Trophoblast cell (in vitro differentiated cells and primary cell): ENCODE measurements around the gene ARID3B.

Source experiments
- DNase-seq, 2 donors: peaks; one replicate each; pipeline ENCODE4 v3.0.0-alpha.2; 2016
- H2AFZ ChIP-seq: 2 replicates; pipeline ENCODE4 v1.6.1; 2013; ENCODE audit warnings: low read length, moderate library complexity, mild to moderate bottlenecking; ENCODE audit not compliant: insufficient read depth, poor library complexity
- H2AK5ac ChIP-seq: 2 replicates; pipeline ENCODE4 v1.6.1; 2013; ENCODE audit warnings: mild to moderate bottlenecking, low read length
- H2BK120ac ChIP-seq: 2 replicates; pipeline ENCODE4 v1.6.1; 2013; ENCODE audit warnings: low read length, mild to moderate bottlenecking, moderate library complexity; ENCODE audit not compliant: insufficient read depth, poor library complexity
- H2BK12ac ChIP-seq: 2 replicates; pipeline ENCODE4 v1.6.1; 2013; ENCODE audit warnings: mild to moderate bottlenecking, low read length, moderate library complexity
- H2BK5ac ChIP-seq: 2 replicates; pipeline ENCODE4 v1.6.1; 2013; ENCODE audit warnings: low read length, low read depth, moderate library complexity, mild to moderate bottlenecking; ENCODE audit not compliant: poor library complexity
- H3K14ac ChIP-seq: 2 replicates; pipeline ENCODE4 v1.6.1; 2013; ENCODE audit warnings: mild to moderate bottlenecking, low read length
- H3K18ac ChIP-seq: 2 replicates; pipeline ENCODE4 v1.6.1; 2013; ENCODE audit warnings: mild to moderate bottlenecking, low read length
- H3K23ac ChIP-seq: 2 replicates; pipeline ENCODE4 v1.6.1; 2013; ENCODE audit warnings: low read length
- H3K27ac ChIP-seq: 2 replicates; pipeline ENCODE4 v1.5.1; 2013; ENCODE audit warnings: low read depth, mild to moderate bottlenecking, inconsistent platforms, low read length, moderate library complexity
- H3K27me3 ChIP-seq: 2 replicates; pipeline ENCODE4 v1.6.1; 2013; ENCODE audit warnings: inconsistent platforms, mild to moderate bottlenecking, low read length, moderate library complexity; ENCODE audit not compliant: insufficient read depth
- H3K36me3 ChIP-seq, 2 experiments: 1 replicate in 1 of 2; 2 replicates in 1 of 2; pipeline ENCODE4 v1.6.1; 2013; ENCODE audit warnings: low read length in 2 of 2, mild to moderate bottlenecking in 2 of 2, moderate library complexity in 1 of 2; ENCODE audit not compliant: insufficient read depth in 2 of 2, control insufficient read depth in 1 of 2
- H3K4ac ChIP-seq: 2 replicates; pipeline ENCODE4 v1.6.1; 2013; ENCODE audit warnings: low read depth, mild to moderate bottlenecking, low read length, moderate library complexity
- H3K4me1 ChIP-seq, 2 experiments: 1 replicate in 1 of 2; 2 replicates in 1 of 2; pipeline ENCODE4 v1.6.1; 2013; ENCODE audit warnings: low read length in 2 of 2, mild to moderate bottlenecking in 2 of 2, moderate library complexity in 1 of 2; ENCODE audit not compliant: insufficient read depth in 2 of 2, control insufficient read depth in 1 of 2
- H3K4me2 ChIP-seq: 2 replicates; pipeline ENCODE4 v1.6.1; 2013; ENCODE audit warnings: inconsistent platforms, mild to moderate bottlenecking, low read length, moderate library complexity
- H3K4me3 ChIP-seq: 2 replicates; pipeline ENCODE4 v1.5.1; 2013; ENCODE audit warnings: mild to moderate bottlenecking, low read depth, low read length, inconsistent platforms
- H3K79me1 ChIP-seq: one replicate; pipeline ENCODE4 v1.6.1; 2013; ENCODE audit warnings: low read length
- H3K79me2 ChIP-seq: 2 replicates; pipeline ENCODE4 v1.6.1; 2013; ENCODE audit warnings: low read length, mild to moderate bottlenecking; ENCODE audit not compliant: control insufficient read depth, insufficient read depth, poor library complexity
- H3K9ac ChIP-seq: 2 replicates; pipeline ENCODE4 v1.6.1; 2013; ENCODE audit warnings: mild to moderate bottlenecking, low read length
- H3K9me3 ChIP-seq: 2 replicates; pipeline ENCODE4 v1.6.1; 2013; ENCODE audit warnings: low read depth, mild to moderate bottlenecking, control low read depth, inconsistent platforms, low read length; ENCODE audit not compliant: insufficient read depth
- H4K12ac ChIP-seq: 2 replicates; pipeline ENCODE4 v1.6.1; 2013; ENCODE audit warnings: low read depth, mild to moderate bottlenecking, low read length, moderate library complexity
- H4K8ac ChIP-seq: 2 replicates; pipeline ENCODE4 v1.6.1; 2013; ENCODE audit warnings: low read depth, mild to moderate bottlenecking, low read length, moderate library complexity
- H4K91ac ChIP-seq: one replicate; pipeline ENCODE4 v1.6.1; 2013; ENCODE audit warnings: low read depth, mild to moderate bottlenecking, low read length, moderate library complexity
- WGBS: extraction: QIAGEN DNeasy Blood & Tissue Kit; methylation state at CpG from one replicate; pipeline ENCODE4 v1.1.7; 2013; ENCODE audit warnings: missing lambda C conversion rate; ENCODE audit not compliant: insufficient read length, insufficient coverage; ENCODE audit errors: extremely low coverage; 5-methylcytosine and 5-hydroxymethylcytosine counted together

ARID3B gene

GRCh38 chr15:74571191-74571590, 30.2 kb downstream of the ARID3B start:
- H2BK5ac ChIP-seq, result no peak overlapping the region
- H4K8ac ChIP-seq, result no peak overlapping the region
- H3K4ac ChIP-seq, result no peak overlapping the region

GRCh38 chr15:74573987-74574386, 33.0 kb downstream of the ARID3B start:
- H3K14ac ChIP-seq, result no peak overlapping the region
- no peaks in the 10 kb centered on the region for H3K9me3 ChIP-seq
- H3K79me1 ChIP-seq, result no peaks in the 10 kb centered on the region
- H3K4me3 ChIP-seq, result no peak overlapping the region
- no peak overlapping the region for H3K18ac ChIP-seq
- no peak overlapping the region for H2BK12ac ChIP-seq
- H4K8ac ChIP-seq, result no peak overlapping the region
- no peak overlapping the region for H2BK5ac ChIP-seq
- no peaks in the 10 kb centered on the region for H3K27me3 ChIP-seq
- H3K36me3 ChIP-seq, result peaks cover 47 to 69% of the 10 kb centered on the region in 2 experiments
- no peak overlapping the region for H2AK5ac ChIP-seq
- H3K4me2 ChIP-seq, result no peak overlapping the region
- H3K9ac ChIP-seq, result no peak overlapping the region
- H3K4me1 ChIP-seq, result peaks cover 6 to 9% of the 10 kb centered on the region in 2 experiments
- H4K91ac ChIP-seq, result no peak overlapping the region
- no peak overlapping the region for H2BK120ac ChIP-seq
- H3K23ac ChIP-seq, result no peak overlapping the region
- H2AFZ ChIP-seq, result no peak overlapping the region
- H4K12ac ChIP-seq, result no peak overlapping the region
- no peak overlapping the region for H3K27ac ChIP-seq
- H3K79me2 ChIP-seq, result no peaks in the 10 kb centered on the region
- DNase-seq, result no peak
- WGBS, result no CpG with 5 or more reads among the region's 4 CpGs
- H3K4ac ChIP-seq, result no peak overlapping the region

More at GRCh38 chr15:74571191-74571590, 30.2 kb downstream of the ARID3B start:
- Histone ChIP-seq H3K27me3 (no peaks in the 10 kb centered on the region), H3K14ac (no peak overlapping the region), H4K91ac (no peak overlapping the region), H3K4me3 (no peak overlapping the region), H3K18ac (no peak overlapping the region), H3K27ac (no peak overlapping the region), H3K9ac (no peak overlapping the region), H3K4me2 (no peak overlapping the region), H3K36me3 (peaks cover 25 to 50% of the 10 kb centered on the region in 2 experiments), H4K12ac (no peak overlapping the region), H3K79me1 (no peaks in the 10 kb centered on the region), H2BK12ac (no peak overlapping the region), H3K9me3 (no peaks in the 10 kb centered on the region), H2AK5ac (no peak overlapping the region), H3K4me1 (peaks cover 8 to 13% of the 10 kb centered on the region in 2 experiments), H3K79me2 (peaks cover 1% of the 10 kb centered on the region), H2BK120ac (no peak overlapping the region), H3K23ac (no peak overlapping the region), H2AFZ (no peak overlapping the region)
- WGBS, result no CpG with 5 or more reads among the region's 3 CpGs
- no peak for DNase-seq

GRCh38 chr15:74578496-74578994, 37.5 kb downstream of the ARID3B start:
- H3K18ac ChIP-seq, result no peak overlapping the region
- no peak overlapping the region for H3K23ac ChIP-seq
- H3K4me1 ChIP-seq, result peaks cover 8 to 9% of the 10 kb centered on the region in 2 experiments
- H2BK120ac ChIP-seq, result no peak overlapping the region
- H3K9me3 ChIP-seq, result no peaks in the 10 kb centered on the region
- no peak overlapping the region for H3K14ac ChIP-seq
- H3K27me3 ChIP-seq, result no peaks in the 10 kb centered on the region
- H2BK5ac ChIP-seq, result no peak overlapping the region
- WGBS, result no CpG with 5 or more reads among the region's 3 CpGs
- no peak overlapping the region for H3K4me2 ChIP-seq
- H4K12ac ChIP-seq, result no peak overlapping the region
- peaks cover 7% of the 10 kb centered on the region for H3K79me1 ChIP-seq
- H3K79me2 ChIP-seq, result no peaks in the 10 kb centered on the region
- H3K36me3 ChIP-seq, result peaks cover 43 to 48% of the 10 kb centered on the region in 2 experiments
- no peak overlapping the region for H2AK5ac ChIP-seq
- DNase-seq, result no peak
- H2AFZ ChIP-seq, result no peak overlapping the region
- H4K8ac ChIP-seq, result no peak overlapping the region
- H2BK12ac ChIP-seq, result no peak overlapping the region
- H3K4me3 ChIP-seq, result no peak overlapping the region
- no peak overlapping the region for H4K91ac ChIP-seq
- H3K27ac ChIP-seq, result no peak overlapping the region
- no peak overlapping the region for H3K4ac ChIP-seq
- no peak overlapping the region for H3K9ac ChIP-seq

GRCh38 chr15:74579001-74579400, 38.0 kb downstream of the ARID3B start:
- Histone ChIP-seq H2BK5ac (no peak overlapping the region), H2AK5ac (no peak overlapping the region), H4K91ac (no peak overlapping the region), H3K4me3 (no peak overlapping the region), H3K79me2 (no peaks in the 10 kb centered on the region), H3K36me3 (peaks cover 41 to 45% of the 10 kb centered on the region in 2 experiments), H4K12ac (no peak overlapping the region), H3K27ac (no peak overlapping the region), H3K4me1 (peaks cover 9 to 13% of the 10 kb centered on the region in 2 experiments), H3K79me1 (peaks cover 7% of the 10 kb centered on the region), H3K4me2 (no peak overlapping the region), H3K14ac (no peak overlapping the region), H2BK120ac (no peak overlapping the region), H3K4ac (no peak overlapping the region), H3K23ac (no peak overlapping the region), H2AFZ (no peak overlapping the region), H3K18ac (no peak overlapping the region), H2BK12ac (no peak overlapping the region), H4K8ac (no peak overlapping the region), H3K9me3 (no peaks in the 10 kb centered on the region), H3K9ac (no peak overlapping the region), H3K27me3 (no peaks in the 10 kb centered on the region)
- WGBS, result no CpG with 5 or more reads among the region's 9 CpGs
- no peak for DNase-seq
